K562 (cell line): ENCODE data around the gene CBFA2T2. TPM values are rescaled to one million over a fixed set of nuclear protein-coding genes. Genes with fewer than 3 reads are reported as not detected.
A peak's percentile ranks its signal among the peaks of the same experiment; 100 is the strongest.

Source experiments
- ATAC-seq: fragments of 200-7000 bp; cut with Tn5 transposase; 3 replicates; pipeline ENCODE4 v1.9.1; 2020; ENCODE audit warnings: moderate library complexity
- BruUV-seq: library from RNA; stranded (reverse); fragments of 400-500 nt; replicated peaks from 2 replicates; lab custom pipeline; 2021; lab: Mats Ljungman, UMichigan
- CTCF ChIA-PET: fragments of 300-600 bp; formaldehyde crosslinking; extraction: SDS; loops from one replicate; lab custom pipeline; 2021; ENCODE audit warnings: low intra/inter-chr PET ratio; lab: Yijun Ruan, JAX
- POLR2A ChIA-PET: fragments of 300-600, 350-650 bp; sonication (Branson Sonifier 250); formaldehyde crosslinking; extraction: SDS; loops from one replicate; lab custom pipeline; 2021; ENCODE audit warnings: antibody characterized with exemption, inconsistent platforms; lab: Yijun Ruan, JAX
- DNase-seq, 4 experiments: peaks; one replicate each; pipeline versions ENCODE4 v3.0.0 to v3.0.0-alpha.2; 2011 to 2018; ENCODE audit warnings: low spot score in 3 of 4, mixed read lengths in 3 of 4; ENCODE audit errors: extremely low read depth in 1 of 4
- FAIRE-seq: peaks from 2 replicates; lab custom pipeline; 2011; peaks lifted over from hg19 to GRCh38; lab: Jason Lieb, UNC
- H2AFZ ChIP-seq: 2 replicates; pipeline ENCODE4 v1.6.0; 2011; ENCODE audit warnings: low read depth, low read length, control low read depth, inconsistent platforms
- H3K27ac ChIP-seq: fragments of 200-600 bp; 3 replicates; pipeline ENCODE4 v1.8.0; 2011; ENCODE audit warnings: low read depth, mild to moderate bottlenecking, control low read depth, inconsistent platforms, low read length, moderate library complexity, mixed read lengths; ENCODE audit errors: extremely low read depth
- H3K27me3 ChIP-seq, 2 experiments: fragments of 300-600 bp in 1 of 2; 2 replicates in 1 of 2; 3 replicates in 1 of 2; pipeline versions ENCODE4 v1.6.0 to v1.8.0; 2011; ENCODE audit warnings: inconsistent platforms in 2 of 2, low read length in 2 of 2, mild to moderate bottlenecking in 1 of 2, mixed read lengths in 1 of 2, moderate library complexity in 1 of 2; ENCODE audit not compliant: control insufficient read depth in 2 of 2, insufficient read depth in 2 of 2
- H3K36me3 ChIP-seq: fragments of 300-600 bp; 3 replicates; pipeline ENCODE4 v1.8.0; 2011; ENCODE audit warnings: mild to moderate bottlenecking, low read length, inconsistent platforms; ENCODE audit not compliant: control insufficient read depth, insufficient read depth
- H3K4me1 ChIP-seq, 2 experiments: fragments of 200-600 bp in 1 of 2; replicated peaks in 1 of 2; 2 replicates in 1 of 2; 3 replicates in 1 of 2; pipeline versions ENCODE4 v1.5.1 to v1.8.0; 2011; ENCODE audit warnings: inconsistent platforms in 2 of 2, low read length in 2 of 2, mild to moderate bottlenecking in 1 of 2, mixed read lengths in 1 of 2, moderate library complexity in 1 of 2; ENCODE audit not compliant: control insufficient read depth in 2 of 2, insufficient read depth in 2 of 2
- H3K4me2 ChIP-seq: 2 replicates; pipeline ENCODE4 v1.6.1; 2011; ENCODE audit warnings: low read length, control low read depth, inconsistent platforms, mixed read lengths; ENCODE audit not compliant: insufficient read depth
- H3K4me3 ChIP-seq: fragments of 200-600 bp; sonication (generic), shearing (Covaris generic); 2 replicates; pipeline ENCODE4 v1.5.1; 2016; ENCODE audit warnings: control low read depth, inconsistent platforms
- H3K79me2 ChIP-seq: fragments of 200-600 bp; 3 replicates; pipeline ENCODE4 v1.8.0; 2011; ENCODE audit warnings: low read length, inconsistent platforms; ENCODE audit not compliant: control insufficient read depth, insufficient read depth
- H3K9ac ChIP-seq, 2 experiments: 2 replicates each; pipeline versions ENCODE4 v1.6.0 to v1.6.1; 2011; ENCODE audit warnings: low read depth in 2 of 2, low read length in 2 of 2, control low read depth in 1 of 2, inconsistent platforms in 1 of 2, mild to moderate bottlenecking in 1 of 2, mixed read lengths in 1 of 2; ENCODE audit not compliant: insufficient read depth in 1 of 2
- H3K9me1 ChIP-seq: one replicate; pipeline ENCODE4 v1.6.0; 2011; ENCODE audit warnings: inconsistent platforms, mild to moderate bottlenecking, low read length, moderate library complexity; ENCODE audit not compliant: control insufficient read depth, insufficient read depth
- H3K9me3 ChIP-seq: replicated peaks from 2 replicates; pipeline ENCODE4 v1.5.1; 2011; ENCODE audit warnings: low read depth, low read length, inconsistent platforms; ENCODE audit not compliant: control insufficient read depth, insufficient read depth
- H4K20me1 ChIP-seq: replicated peaks from 2 replicates; pipeline ENCODE4 v1.6.1; 2011; ENCODE audit warnings: low read length, inconsistent platforms, mixed read lengths; ENCODE audit not compliant: control insufficient read depth, insufficient read depth
- ATF1 ChIP-seq, 2 experiments: fragments of 450-650 bp in 1 of 2; IDR thresholded peaks; 2 replicates each; pipeline ENCODE4 v1.6.1; 2016; ENCODE audit warnings: missing compliant biosample characterization in 1 of 2, missing genetic modification characterization in 1 of 2
- DMBX1 ChIP-seq: fragments of 250-450 bp; sonication (Bioruptor Pico); IDR thresholded peaks from 2 replicates; pipeline ENCODE4 v1.8.0; 2022; ENCODE audit warnings: inconsistent platforms, mild to moderate bottlenecking, moderate library complexity, borderline replicate concordance
- GATAD2B ChIP-seq: fragments of 450-650 bp; IDR thresholded peaks from 2 replicates; pipeline ENCODE4 v1.6.1; 2017; ENCODE audit warnings: mild to moderate bottlenecking, borderline replicate concordance
- KAT7 ChIP-seq: sonication (generic); formaldehyde crosslinking; IDR thresholded peaks from 2 replicates; pipeline ENCODE4 v1.8.0; 2022; ENCODE audit warnings: missing genetic modification reagents, mild to moderate bottlenecking, borderline replicate concordance
- KDM5B ChIP-seq: fragments of 200-600 bp; sonication (generic); IDR thresholded peaks from 2 replicates; pipeline ENCODE4 v1.6.1; 2012; ENCODE audit warnings: low read depth, mild to moderate bottlenecking, moderate library complexity, low read length, control low read depth, inconsistent platforms; ENCODE audit not compliant: insufficient replicate concordance
- MAFF ChIP-seq: IDR thresholded peaks from 2 replicates; pipeline ENCODE4 v1.6.1; 2012; ENCODE audit warnings: low read length, improper control_type of control experiment
- POLR2A ChIP-seq: fragments of 450-650 bp; conservative IDR thresholded peaks from 2 replicates; pipeline ENCODE4 v1.6.1; 2016
- POLR2B ChIP-seq: fragments of 450-650 bp; IDR thresholded peaks from 2 replicates; pipeline ENCODE4 v1.6.1; 2018; ENCODE audit warnings: low read depth; ENCODE audit not compliant: partially characterized antibody
- POLR2G ChIP-seq: fragments of 200-400 bp; formaldehyde crosslinking; IDR thresholded peaks from 2 replicates; pipeline ENCODE4 v1.6.1; 2017; ENCODE audit warnings: low read depth, mild to moderate bottlenecking, antibody characterized with exemption, low read length, moderate library complexity
- POU5F1 ChIP-seq: fragments of 150-350 bp; IDR thresholded peaks from 2 replicates; pipeline ENCODE4 v1.6.1; 2014; ENCODE audit warnings: borderline replicate concordance, low read length, low read depth, mild to moderate bottlenecking; ENCODE audit not compliant: partially characterized antibody
- RBFOX2 ChIP-seq: fragments of 200-400 bp; formaldehyde crosslinking; IDR thresholded peaks from 2 replicates; pipeline ENCODE4 v1.6.1; 2017; ENCODE audit warnings: low read depth, mild to moderate bottlenecking, low read length, moderate library complexity
- RBM25 ChIP-seq: fragments of 200-400 bp; formaldehyde crosslinking; IDR thresholded peaks from 2 replicates; pipeline ENCODE4 v1.6.1; 2018; ENCODE audit warnings: low read length, low read depth, moderate library complexity; ENCODE audit not compliant: severe bottlenecking
- ZBTB17 ChIP-seq: fragments of 450-650 bp; formaldehyde crosslinking; IDR thresholded peaks from 2 replicates; pipeline ENCODE4 v1.4.0; 2020; ENCODE audit warnings: mild to moderate bottlenecking
- ZFX ChIP-seq: sonication (generic); formaldehyde crosslinking; IDR thresholded peaks from 2 replicates; pipeline ENCODE4 v1.8.0; 2022; ENCODE audit warnings: mild to moderate bottlenecking, missing genetic modification reagents, moderate library complexity
- ZNF175 ChIP-seq: fragments of 200-800 bp; sonication (Bioruptor generic); IDR thresholded peaks from 2 replicates; pipeline ENCODE4 v1.6.1; 2016; ENCODE audit warnings: low read depth, mild to moderate bottlenecking, missing genetic modification characterization, missing compliant biosample characterization
- ZNF696 ChIP-seq: fragments of 250-450 bp; sonication (Bioruptor Pico); conservative IDR thresholded peaks from 2 replicates; pipeline ENCODE4 v1.4.0; 2020; ENCODE audit warnings: mild to moderate bottlenecking, moderate library complexity
- ZNF699 ChIP-seq: fragments of 250-450 bp; sonication (Bioruptor Pico); IDR thresholded peaks from 2 replicates; pipeline ENCODE4 v1.8.0; 2021; ENCODE audit warnings: mild to moderate bottlenecking, moderate library complexity; ENCODE audit not compliant: insufficient replicate concordance
- ZZZ3 ChIP-seq: fragments of 450-650 bp; IDR thresholded peaks from 2 replicates; pipeline ENCODE4 v1.6.1; 2016; ENCODE audit warnings: antibody characterized with exemption, mild to moderate bottlenecking, moderate library complexity
- WGBS: fragments of 100-300 bp; shearing (Covaris generic); methylation state at CpG from one replicate; pipeline ENCODE4 v1.1.6; 2016; ENCODE audit warnings: low coverage, mixed read lengths; ENCODE audit not compliant: insufficient coverage; ENCODE audit errors: missing lambda C conversion rate; 5-methylcytosine and 5-hydroxymethylcytosine counted together
- in situ Hi-C: fragments of 300-500 bp; cut with MboI; formaldehyde crosslinking; loops from 4 replicates; pipeline ENCODE4 v1.15.0; 2018; ENCODE audit warnings: inconsistent platforms, mixed read lengths
- intact Hi-C: fragments of 100-400 bp; cut with micrococcal nuclease; formaldehyde crosslinking; loops from 2 replicates; pipeline ENCODE4 v1.14.2; 2022
- polyA plus RNA-seq, 8 experiments: library from polyadenylated mRNA; depleted of rRNA in 4 of 8; stranded (reverse) in 5 of 8; unstranded in 3 of 8; fragments of >200 nt; fragmentation: Nextera tagmentation in 2 of 8; fragmentation: Illumina TruSeq in 1 of 8; extraction: Ambion mirVana in 2 of 8; extraction: Trizol in 1 of 8; gene quantifications; 2 replicates each; pipeline versions ENCODE4 v1.2.1 to v1.2.3, GENCODE V29; 2011 to 2014; ENCODE audit warnings: inconsistent platforms in 1 of 8, missing spikeins in 1 of 8
- total RNA-seq, 7 experiments: library from RNA; depleted of rRNA in 6 of 7; stranded (reverse); fragments of >200 nt in 6 of 7; fragmentation: Illumina TruSeq in 2 of 7; extraction: Trizol in 2 of 7; gene quantifications; 2 replicates each; pipeline versions ENCODE4 v1.2.1 to v1.2.3, GENCODE V29; 2011 to 2021; ENCODE audit warnings: low replicate concordance in 1 of 7
- TF ChIP-seq, protein P1 (sequence below): fragments of 450-650 bp; IDR thresholded peaks from 2 replicates; pipeline ENCODE4 v1.6.1; 2016; ENCODE audit warnings: missing biosample characterization, missing genetic modification characterization
- TF ChIP-seq, protein P2 (sequence below): fragments of 250-450 bp; sonication (Bioruptor Pico); IDR thresholded peaks from 2 replicates; pipeline ENCODE4 v1.8.0; 2022; ENCODE audit warnings: inconsistent platforms, mild to moderate bottlenecking, moderate library complexity, borderline replicate concordance
- TF ChIP-seq, protein P3 (sequence below): fragments of 250-450 bp; sonication (Bioruptor Pico); IDR thresholded peaks from 2 replicates; pipeline ENCODE4 v1.8.0; 2022; ENCODE audit warnings: moderate library complexity, mild to moderate bottlenecking, inconsistent platforms

Gene CBFA2T2
- total and polyA plus RNA-seq, 9 of the 15 experiments (the other 6 are each of a cell fraction or from before 2014, with no cell fraction given): 0.27 to 9.6 (median 5.8) TPM

DNA sequence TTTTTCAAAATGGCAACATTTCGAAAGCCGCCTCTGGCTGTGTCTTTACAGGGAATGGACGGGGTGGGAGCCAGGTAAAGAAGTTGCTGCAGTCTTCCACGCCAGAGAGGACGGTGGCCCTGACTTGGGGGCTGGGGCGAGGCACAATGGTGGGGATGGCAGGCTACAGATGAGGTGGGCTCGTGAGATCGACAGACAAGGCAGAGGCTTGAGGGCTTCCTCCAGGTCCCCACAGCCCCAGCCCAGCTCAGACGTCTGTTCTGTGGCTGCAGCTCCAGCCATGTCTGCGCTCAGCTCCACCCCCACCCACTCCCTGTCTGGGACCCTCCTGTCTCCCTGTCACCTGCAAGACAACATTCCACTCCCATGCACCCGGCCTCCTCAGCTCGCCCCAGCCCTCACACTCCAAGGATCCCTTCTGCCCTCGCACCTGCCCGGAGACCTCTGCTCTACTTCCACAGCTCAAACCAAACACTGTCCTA lies 164.8 kb downstream of the CBFA2T2 start:
- H3K9me3 ChIP-seq: no peaks in the 10 kb centered on the region
- intact Hi-C loops (loop anchor here (5.0 kb wide), 1 partner anchor 252 kb away; the partner anchor contains the start of gene CDK5RAP1), in situ Hi-C loops (loop anchor here (5.0 to 10.0 kb wide), 2 partner anchors 202 to 240 kb away; no protein-coding TSS in a partner anchor)
- peaks cover 5% of the 10 kb centered on the region for H3K9me1 ChIP-seq
- H3K4me1 ChIP-seq: peaks cover 6 to 38% of the 10 kb centered on the region in 2 experiments; a peak in 3 of 5 replicates
- peaks cover 35% of the 10 kb centered on the region; the same call in 1 of the 3 replicates for H3K36me3 ChIP-seq
- no peaks in the 10 kb centered on the region for H3K79me2 ChIP-seq
- no peak overlapping the region for H3K4me3 ChIP-seq
- ATAC-seq (peak; percentile 26), FAIRE-seq (no peak), DNase-seq (peak in 1 of 4 experiments; percentile 12)
- BruUV-seq: no TSS peak
- 55% methylated on average over 12 of the region's 14 CpGs for WGBS
- no peak overlapping the region for H3K27ac ChIP-seq
- no peak overlapping the region for H2AFZ ChIP-seq
- no peaks in the 10 kb centered on the region for H3K27me3 ChIP-seq
- ChIA-PET CTCF (no interaction called here), POLR2A (interaction anchor here (0.7 to 4.5 kb wide), 3 partner anchors 9 to 343 kb away, joined by 3 to 51 read pairs (median 4); partner anchors contain the start of gene ACTL10)
- H4K20me1 ChIP-seq: peaks cover 18% of the 10 kb centered on the region; the same call in 1 of the 2 replicates
- H3K9ac ChIP-seq: peak overlapping the region in 1 of 2 experiments; percentile 43; a peak in 2 of 4 replicates
- no peak overlapping the region for H3K4me2 ChIP-seq
- TF ChIP-seq RBM25 (no peak), ZBTB17 (CRISPR knock-in tag) (no peak), KDM5B (no peak), KAT7 (CRISPR knock-in tag) (no peak), DMBX1 (CRISPR knock-in tag) (no peak), POLR2A (peak; percentile 43), RBFOX2 (peak; percentile 31; the same call in 1 of the 2 replicates), POLR2G (peak; percentile 73), POLR2B (peak; percentile 36), ATF1 (CRISPR knock-in tag; IDR thresholded peaks at IDR 0.05) (no peak), ATF1 (tag; IDR thresholded peaks at IDR 0.05) (no peak), POU5F1 (no peak), MAFF (no peak), ZNF696 (CRISPR knock-in tag) (no peak), ZNF175 (CRISPR knock-in tag) (no peak), ZFX (CRISPR knock-in tag) (no peak), GATAD2B (no peak), ZZZ3 (no peak), ZNF699 (CRISPR knock-in tag) (no peak)
- TF ChIP-seq, protein P1, sequence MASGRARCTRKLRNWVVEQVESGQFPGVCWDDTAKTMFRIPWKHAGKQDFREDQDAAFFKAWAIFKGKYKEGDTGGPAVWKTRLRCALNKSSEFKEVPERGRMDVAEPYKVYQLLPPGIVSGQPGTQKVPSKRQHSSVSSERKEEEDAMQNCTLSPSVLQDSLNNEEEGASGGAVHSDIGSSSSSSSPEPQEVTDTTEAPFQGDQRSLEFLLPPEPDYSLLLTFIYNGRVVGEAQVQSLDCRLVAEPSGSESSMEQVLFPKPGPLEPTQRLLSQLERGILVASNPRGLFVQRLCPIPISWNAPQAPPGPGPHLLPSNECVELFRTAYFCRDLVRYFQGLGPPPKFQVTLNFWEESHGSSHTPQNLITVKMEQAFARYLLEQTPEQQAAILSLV (tag): no peak
- TF ChIP-seq, protein P2, sequence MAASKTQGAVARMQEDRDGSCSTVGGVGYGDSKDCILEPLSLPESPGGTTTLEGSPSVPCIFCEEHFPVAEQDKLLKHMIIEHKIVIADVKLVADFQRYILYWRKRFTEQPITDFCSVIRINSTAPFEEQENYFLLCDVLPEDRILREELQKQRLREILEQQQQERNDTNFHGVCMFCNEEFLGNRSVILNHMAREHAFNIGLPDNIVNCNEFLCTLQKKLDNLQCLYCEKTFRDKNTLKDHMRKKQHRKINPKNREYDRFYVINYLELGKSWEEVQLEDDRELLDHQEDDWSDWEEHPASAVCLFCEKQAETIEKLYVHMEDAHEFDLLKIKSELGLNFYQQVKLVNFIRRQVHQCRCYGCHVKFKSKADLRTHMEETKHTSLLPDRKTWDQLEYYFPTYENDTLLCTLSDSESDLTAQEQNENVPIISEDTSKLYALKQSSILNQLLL (CRISPR knock-in tag): no peak
- TF ChIP-seq, protein P3, sequence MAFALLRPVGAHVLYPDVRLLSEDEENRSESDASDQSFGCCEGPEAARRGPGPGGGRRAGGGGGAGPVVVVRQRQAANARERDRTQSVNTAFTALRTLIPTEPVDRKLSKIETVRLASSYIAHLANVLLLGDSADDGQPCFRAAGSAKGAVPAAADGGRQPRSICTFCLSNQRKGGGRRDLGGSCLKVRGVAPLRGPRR (CRISPR knock-in tag): no peak
